Fibroblast of gingiva (primary cell): ENCODE results near the gene NEDD4L.

Source experiments
- DNase-seq: peaks from one replicate; pipeline ENCODE4 v3.0.0-alpha.2; 2011; ENCODE audit warnings: low read depth

Gene NEDD4L

GRCh38 chr18:58118536-58118935 is 74.5 kb downstream of the NEDD4L start:
- no peak for DNase-seq

DNA sequence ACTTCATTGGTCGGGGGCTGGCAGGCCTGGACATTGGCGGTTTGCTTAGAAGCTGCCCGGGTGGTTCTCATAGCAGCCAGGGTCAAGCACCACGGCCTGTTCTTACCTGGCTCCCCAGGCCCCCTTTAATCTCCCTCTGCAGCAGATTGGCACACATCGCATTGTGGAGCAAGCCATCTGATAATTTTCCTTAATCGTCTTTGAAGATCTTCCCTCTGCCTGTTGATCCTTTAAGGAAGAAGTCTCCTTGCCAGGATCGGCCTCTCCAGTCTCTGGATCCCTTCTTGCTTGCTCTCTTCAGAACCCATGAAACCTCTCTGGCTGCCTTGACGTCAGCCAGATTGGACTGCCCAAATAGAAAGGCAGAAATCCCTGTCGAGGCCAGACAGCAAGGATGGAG is 75.8 kb downstream of the NEDD4L start:
- no peak for DNase-seq

- DNase-seq = no peak
These were observed 80.4 kb downstream of the NEDD4L start for GRCh38 chr18:58124475-58124874.

DNA sequence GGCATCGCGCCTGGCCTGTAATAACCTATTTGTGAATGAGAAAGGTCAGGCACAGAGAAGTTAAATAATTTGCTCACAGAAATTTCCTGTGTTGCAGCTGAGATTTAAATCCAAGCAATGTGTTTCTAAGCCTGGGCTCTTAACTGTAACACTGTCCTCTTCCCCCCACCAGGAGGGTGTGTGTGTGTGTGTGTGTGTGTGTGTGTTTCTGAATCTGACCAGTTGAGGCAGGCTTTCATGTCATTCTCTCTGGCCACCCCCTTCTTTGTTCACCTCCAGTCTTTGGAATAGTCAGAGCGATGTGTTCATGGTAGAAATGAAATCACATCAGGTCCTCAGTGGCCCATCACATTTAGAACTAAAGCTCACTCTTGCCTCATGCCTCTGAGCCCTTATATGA is 81.2 kb downstream of the NEDD4L start:
- DNase-seq = no peak

GRCh38 chr18:58125756-58126155 is 81.7 kb downstream of the NEDD4L start:
- no peak for DNase-seq

- DNase-seq = no peak
These were observed 84.7 kb downstream of the NEDD4L start for GRCh38 chr18:58128381-58129374.

- no peak for DNase-seq
These were observed 88.7 kb downstream of the NEDD4L start for GRCh38 chr18:58132595-58133261.

GRCh38 chr18:58135183-58135641 is 91.2 kb downstream of the NEDD4L start:
- peak; percentile 70 for DNase-seq

- peak; percentile 53 for DNase-seq
These were observed 91.8 kb downstream of the NEDD4L start for GRCh38 chr18:58135701-58136331.

GRCh38 chr18:58136879-58137278 is 92.9 kb downstream of the NEDD4L start:
- DNase-seq = peak; percentile 9

DNA sequence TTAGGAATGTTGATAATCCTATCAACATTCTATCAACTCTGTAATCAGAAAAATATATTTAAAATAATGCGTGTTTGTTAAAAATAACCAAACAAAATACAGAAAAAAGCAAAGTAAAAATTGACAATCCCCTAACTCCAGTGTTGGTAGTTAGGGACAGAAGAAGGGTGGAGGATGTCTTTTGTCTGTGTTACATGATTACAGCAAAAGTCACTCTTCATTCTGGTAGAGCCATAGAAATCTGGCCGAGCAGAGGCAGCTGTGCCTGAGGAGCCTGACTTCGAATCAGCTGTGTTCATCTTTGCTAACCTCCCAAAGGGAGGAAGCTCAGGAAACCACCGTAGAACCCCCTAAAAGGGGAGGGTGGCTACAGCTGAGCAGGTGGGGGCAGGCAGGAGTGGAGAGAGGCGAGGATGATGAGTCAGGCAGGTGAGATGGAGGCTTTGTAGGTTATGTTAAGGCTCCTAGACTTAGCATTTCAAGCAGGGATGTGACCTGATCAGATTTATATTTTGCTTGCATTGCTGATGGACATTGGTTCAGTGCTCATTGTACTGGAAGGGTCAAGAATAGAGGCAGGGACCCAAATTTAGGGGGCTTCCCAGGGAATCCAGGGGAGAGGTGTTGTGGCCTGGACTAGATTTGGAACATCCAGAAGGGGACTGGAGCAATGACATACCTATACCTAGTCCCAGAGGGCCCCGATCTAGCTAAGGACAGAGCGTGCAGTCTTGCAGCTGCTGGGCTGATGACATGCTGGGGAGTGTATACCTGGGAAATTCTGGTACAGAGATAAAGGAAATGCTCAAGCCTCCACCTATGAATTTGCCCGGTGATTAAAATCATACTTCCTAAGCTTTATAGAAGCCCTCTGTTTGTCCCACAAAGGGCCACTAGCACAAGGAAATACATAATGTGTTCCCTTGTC is 95.7 kb downstream of the NEDD4L start:
- DNase-seq = no peak

- no peak for DNase-seq
These were observed 96.6 kb downstream of the NEDD4L start for GRCh38 chr18:58140387-58141325.

GRCh38 chr18:58143386-58143785 is 99.4 kb downstream of the NEDD4L start:
- DNase-seq = no peak

DNA sequence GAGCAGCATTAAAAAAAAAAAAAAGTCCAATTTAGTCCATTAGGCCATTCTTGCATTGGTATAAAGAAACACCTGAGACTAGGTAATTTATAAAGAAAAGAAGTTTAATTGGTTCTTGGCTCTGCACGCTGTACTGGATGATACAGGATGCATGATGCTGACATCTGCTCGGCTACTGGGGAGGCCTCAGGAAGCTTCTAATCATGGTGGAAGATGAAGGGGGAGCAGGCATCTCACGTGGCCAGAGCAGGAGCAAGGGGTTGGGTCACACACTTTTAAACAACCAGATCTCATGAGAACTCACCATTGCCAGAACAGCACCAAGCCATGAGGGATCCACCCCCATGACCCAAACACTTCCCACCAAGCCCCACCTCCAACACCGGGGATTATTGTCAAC is 100.1 kb downstream of the NEDD4L start:
- DNase-seq = no peak

DNA sequence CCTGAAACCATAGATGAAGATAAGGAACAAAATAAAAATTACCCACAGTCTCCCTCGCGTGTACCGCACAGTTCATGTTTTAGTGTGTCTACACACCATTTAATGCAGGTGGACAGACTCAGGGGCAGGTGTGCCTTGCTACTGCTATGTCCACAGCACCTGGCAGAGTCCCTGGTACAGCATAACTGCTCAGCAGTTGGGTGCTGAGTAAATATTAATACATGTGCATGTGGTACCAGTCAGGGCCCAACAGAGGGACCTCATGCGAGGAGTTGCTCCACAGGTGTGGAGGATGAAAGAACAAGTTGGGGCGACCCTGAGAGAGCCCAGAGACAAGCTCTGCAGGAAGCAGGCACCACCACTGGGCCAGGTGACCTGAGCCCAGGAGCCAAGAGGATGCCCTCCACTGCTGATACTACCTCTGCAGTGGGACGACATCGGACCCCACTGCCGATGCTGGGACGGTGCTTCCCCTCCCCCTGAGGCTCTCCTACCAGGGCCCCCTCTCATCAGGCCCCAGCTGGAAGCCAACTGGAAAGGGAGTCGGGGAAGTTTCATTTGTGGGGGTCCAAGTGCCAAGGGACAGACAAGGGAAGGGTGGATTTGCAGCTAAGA is 100.8 kb downstream of the NEDD4L start:
- DNase-seq = no peak

GRCh38 chr18:58146099-58146498 is 102.1 kb downstream of the NEDD4L start:
- DNase-seq = no peak

GRCh38 chr18:58148954-58149471 is 105.0 kb downstream of the NEDD4L start:
- DNase-seq = no peak

- DNase-seq = no peak
These were observed 106.7 kb downstream of the NEDD4L start for GRCh38 chr18:58150772-58151171.

DNA sequence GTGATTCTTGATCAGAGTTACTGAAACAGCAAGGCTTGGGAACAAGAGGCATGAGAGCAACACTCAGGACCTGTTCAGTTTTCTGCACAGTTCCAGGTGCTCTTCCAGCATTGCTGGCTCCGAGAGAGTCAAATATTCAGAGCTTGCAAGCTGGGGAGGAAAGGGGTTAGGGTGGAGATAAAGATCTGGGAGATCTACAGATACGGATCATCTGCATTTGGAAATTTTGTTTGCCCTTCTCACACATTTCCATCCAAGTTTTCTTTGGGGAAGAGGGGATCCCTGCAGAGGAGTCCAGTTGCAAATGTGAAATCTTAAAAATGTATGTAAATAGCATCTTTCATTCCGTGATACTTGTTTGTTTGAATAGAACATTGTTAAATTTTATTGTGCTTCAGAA is 108.2 kb downstream of the NEDD4L start:
- DNase-seq = no peak

- no peak for DNase-seq
These were observed 108.9 kb downstream of the NEDD4L start for GRCh38 chr18:58152891-58153290.
